Measurements from ENCODE around the gene MTCH1.

Gene MTCH1

GRCh38 chr6:36970892-36971842, 14.8 kb downstream of the MTCH1 start:
- DNase-seq (ENCODE audit: low spot score): no peak

- DNase-seq (ENCODE audit: low spot score): no peak
Observed at GRCh38 chr6:36969988-36970891, 15.8 kb downstream of the MTCH1 start.

GRCh38 chr6:36969240-36969691, 16.7 kb downstream of the MTCH1 start:
- DNase-seq (ENCODE audit: low spot score): no peak

GRCh38 chr6:36968266-36968977, 17.6 kb downstream of the MTCH1 start:
- DNase-seq (ENCODE audit: low spot score): no peak

GRCh38 chr6:36967757-36968156, 18.2 kb downstream of the MTCH1 start:
- DNase-seq (ENCODE audit: low spot score): no peak

- DNase-seq (ENCODE audit: low spot score): no peak
Observed at GRCh38 chr6:36967301-36967700, 18.7 kb downstream of the MTCH1 start.

- no peak for DNase-seq (ENCODE audit: low spot score)
Observed at GRCh38 chr6:36964908-36965307, 21.1 kb downstream of the MTCH1 start.

GRCh38 chr6:36964349-36964748, 21.6 kb downstream of the MTCH1 start:
- no peak for DNase-seq (ENCODE audit: low spot score)

GRCh38 chr6:36963451-36964290, 22.3 kb downstream of the MTCH1 start:
- DNase-seq (ENCODE audit: low spot score): no peak

GRCh38 chr6:36962874-36963273, 23.1 kb downstream of the MTCH1 start:
- peak; percentile 88 for DNase-seq (ENCODE audit: low spot score)

GRCh38 chr6:36961441-36962435, 24.3 kb downstream of the MTCH1 start:
- DNase-seq (ENCODE audit: low spot score): no peak

- no peak for DNase-seq (ENCODE audit: low spot score)
Observed at GRCh38 chr6:36959555-36960250, 26.3 kb downstream of the MTCH1 start.

GRCh38 chr6:36958775-36959554, 27.0 kb downstream of the MTCH1 start:
- no peak for DNase-seq (ENCODE audit: low spot score)

GRCh38 chr6:36957773-36958271, 28.2 kb downstream of the MTCH1 start:
- no peak for DNase-seq (ENCODE audit: low spot score)

- no peak for DNase-seq (ENCODE audit: low spot score)
Observed at GRCh38 chr6:36956446-36956820, 29.6 kb downstream of the MTCH1 start.

GRCh38 chr6:36955671-36956445, 30.1 kb downstream of the MTCH1 start:
- no peak for DNase-seq (ENCODE audit: low spot score)

- DNase-seq (ENCODE audit: low spot score): no peak
Observed at GRCh38 chr6:36955136-36955535, 30.9 kb downstream of the MTCH1 start.

All from putamen (tissue), 1 donor.